SH-SY5Y (cell line): ENCODE measurements around the gene NELFA.

Experiments used
- GATA2 ChIP-seq: IDR thresholded peaks from 2 replicates; pipeline ENCODE4 v1.6.1; 2011; ENCODE audit warnings: mild to moderate bottlenecking, low read depth, low read length
- GATA3 ChIP-seq: IDR thresholded peaks from 2 replicates; pipeline ENCODE4 v1.6.1; 2011; ENCODE audit warnings: low read depth, mild to moderate bottlenecking, low read length, moderate library complexity

- TF ChIP-seq GATA3 (no peak), GATA2 (no peak)
These were observed 40.6 kb upstream of the NELFA start for GRCh38 chr4:2049381-2049780.
